WTC11 (cell line): Measurements from ENCODE around the gene PDSS2.

Experiments used
- CREM ChIP-seq: sonication (generic); formaldehyde crosslinking; IDR thresholded peaks from 2 replicates; pipeline ENCODE4 v1.8.1; 2022; ENCODE audit warnings: mild to moderate bottlenecking, missing genetic modification reagents, moderate library complexity
- CTCF ChIP-seq: fragments of 200-600 bp; IDR thresholded peaks from 2 replicates; pipeline ENCODE4 v1.8.0; 2022; ENCODE audit warnings: antibody characterized with exemption
- TP53 ChIP-seq: sonication (generic); formaldehyde crosslinking; IDR thresholded peaks from 2 replicates; pipeline ENCODE4 v1.8.1; 2023; ENCODE audit warnings: mild to moderate bottlenecking, missing genetic modification reagents

DNA sequence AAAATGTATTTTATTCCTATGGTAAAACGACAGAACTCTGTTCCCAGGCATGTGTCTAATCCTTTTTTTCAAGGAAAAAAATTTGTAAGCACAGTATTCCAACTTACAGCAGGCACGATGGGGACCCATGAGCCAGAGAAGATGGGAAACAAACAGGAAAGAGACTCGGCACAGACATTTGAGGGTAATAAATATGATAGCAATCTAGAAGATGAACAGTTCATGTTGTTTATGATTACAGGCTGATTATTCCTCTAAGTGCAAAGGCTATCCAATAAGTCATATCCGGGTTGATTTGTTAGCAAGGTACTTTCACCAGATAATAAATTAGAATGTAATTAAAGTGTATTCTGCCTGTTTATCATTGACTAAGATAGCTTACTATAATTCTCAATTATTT is 43.2 kb downstream of the PDSS2 start:
- TF ChIP-seq CREM (CRISPR knock-in tag) (no peak), CTCF (no peak), TP53 (CRISPR knock-in tag) (no peak)
